Thoracic aorta (tissue), 2 donors: ENCODE results near the gene ISY1. TPM values are rescaled to one million over a fixed set of nuclear protein-coding genes. Genes with fewer than 3 reads are reported as not detected.
"Not testable (repeated sequence)": the region's sequence is repeated elsewhere in the genome, so short reads cannot be mapped to it uniquely, and the experiment has no call there.

ENCODE experiments used
- ATAC-seq: fragments of 150-250 bp; one replicate; pipeline ENCODE4 v1.8.0; 2017; ENCODE audit warnings: low read depth; ENCODE audit not compliant: insufficient number of reproducible peaks, low FRiP score
- DNase-seq: peaks from one replicate; pipeline ENCODE4 v3.0.0-alpha.2; 2020; ENCODE audit warnings: low spot score
- H3K27ac ChIP-seq, 2 donors: fragments of 200-600 bp; sonication (generic); 1 replicate in 1 of 2; 2 replicates in 1 of 2; pipeline ENCODE4 v1.5.1; 2016; ENCODE audit warnings: mild to moderate bottlenecking in 2 of 2, moderate library complexity in 2 of 2
- H3K27me3 ChIP-seq: fragments of 200-600 bp; sonication (generic); replicated peaks from 2 replicates; pipeline ENCODE4 v1.6.0; 2016; ENCODE audit warnings: mild to moderate bottlenecking; ENCODE audit not compliant: insufficient read depth
- H3K36me3 ChIP-seq: fragments of 200-600 bp; sonication (generic); one replicate; pipeline ENCODE4 v1.5.1; 2016
- H3K4me1 ChIP-seq, 2 donors: fragments of 200-600 bp; sonication (generic); 1 replicate in 1 of 2; 2 replicates in 1 of 2; pipeline versions ENCODE4 v1.5.1 to v1.6.0; 2016; ENCODE audit warnings: low read depth in 2 of 2, mild to moderate bottlenecking in 1 of 2; ENCODE audit not compliant: control insufficient read depth in 1 of 2
- H3K4me3 ChIP-seq: fragments of 200-600 bp; sonication (generic); 2 replicates; pipeline ENCODE4 v1.5.1; 2016; ENCODE audit warnings: mild to moderate bottlenecking
- H3K9me3 ChIP-seq: fragments of 200-600 bp; sonication (generic); 2 replicates; pipeline ENCODE4 v1.5.1; 2016
- CTCF ChIP-seq: fragments of 200-600 bp; sonication (generic); IDR thresholded peaks from one replicate; pipeline ENCODE4 v1.5.1; 2019; ENCODE audit warnings: antibody characterized with exemption
- total RNA-seq, 2 donors: library from RNA; depleted of rRNA; stranded (reverse); fragments of >200 nt; gene quantifications; one replicate each; pipeline versions ENCODE4 v1.1.0 to v1.2.3, GENCODE V29; 2016

Gene ISY1
- total RNA-seq, 2 donors from 2014 or later, result 7.7 to 16.4 TPM

DNA sequence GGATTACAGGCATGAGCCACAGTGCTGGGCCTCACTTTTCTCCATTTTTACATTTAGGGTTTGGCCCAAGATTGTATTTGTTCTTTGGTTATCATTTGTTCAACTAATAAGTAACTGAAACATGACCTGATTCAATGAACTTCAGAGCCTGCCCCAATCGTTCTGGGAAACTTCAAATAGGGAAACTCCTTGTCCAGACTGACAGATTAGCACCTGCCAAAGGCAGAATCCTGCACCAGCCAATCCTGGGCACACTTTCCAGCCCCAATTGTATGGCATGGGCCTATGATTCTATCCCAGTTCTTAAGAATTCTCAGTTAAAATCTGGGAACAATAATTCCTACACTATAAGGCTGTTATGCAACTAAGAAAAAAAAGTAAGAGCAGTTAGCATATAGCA lies 21.0 kb downstream of the ISY1 start:
- H3K36me3 ChIP-seq, result peaks cover 46% of the 10 kb centered on the region
- DNase-seq, result no peak
- H3K4me3 ChIP-seq, result no peak overlapping the region
- no peak for ATAC-seq
- H3K9me3 ChIP-seq, result no peaks in the 10 kb centered on the region
- no peak for TF ChIP-seq CTCF
- no peaks in the 10 kb centered on the region for H3K4me1 ChIP-seq
- H3K27ac ChIP-seq, result no peak overlapping the region
- H3K27me3 ChIP-seq, result no peaks in the 10 kb centered on the region

DNA sequence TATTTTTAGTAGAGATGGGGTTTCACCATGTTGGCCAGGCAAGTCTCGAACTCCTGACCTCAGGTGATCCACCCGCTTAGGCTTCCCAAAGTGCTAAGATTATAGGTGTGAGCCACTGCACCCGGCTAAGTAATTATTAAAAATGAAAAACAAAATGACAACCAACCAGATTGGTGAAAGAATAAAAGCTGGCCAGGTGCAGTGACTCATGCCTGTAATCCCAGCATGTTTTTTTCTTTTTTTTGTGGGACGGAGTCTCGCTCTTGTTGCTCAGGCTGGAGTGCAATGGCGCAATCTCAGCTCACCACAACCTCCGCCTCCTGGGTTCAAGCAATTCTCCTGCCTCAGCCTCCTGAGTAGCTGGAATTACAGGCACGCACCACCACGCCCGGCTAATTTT lies 24.6 kb downstream of the ISY1 start:
- not testable (repeated sequence) for H3K27me3 ChIP-seq, ATAC-seq, DNase-seq, H3K9me3 ChIP-seq, H3K4me3 ChIP-seq, H3K4me1 ChIP-seq, H3K27ac ChIP-seq
- H3K36me3 ChIP-seq, result peaks cover 65% of the 10 kb centered on the region

GRCh38 chr3:129132097-129132866 lies 28.6 kb downstream of the ISY1 start:
- no peaks in the 10 kb centered on the region for H3K9me3 ChIP-seq
- no peak overlapping the region for H3K27ac ChIP-seq
- no peak for ATAC-seq
- no peaks in the 10 kb centered on the region for H3K4me1 ChIP-seq
- no peak for TF ChIP-seq CTCF
- no peak for DNase-seq
- H3K4me3 ChIP-seq, result no peak overlapping the region
- H3K36me3 ChIP-seq, result peaks cover 70% of the 10 kb centered on the region
- no peaks in the 10 kb centered on the region for H3K27me3 ChIP-seq

DNA sequence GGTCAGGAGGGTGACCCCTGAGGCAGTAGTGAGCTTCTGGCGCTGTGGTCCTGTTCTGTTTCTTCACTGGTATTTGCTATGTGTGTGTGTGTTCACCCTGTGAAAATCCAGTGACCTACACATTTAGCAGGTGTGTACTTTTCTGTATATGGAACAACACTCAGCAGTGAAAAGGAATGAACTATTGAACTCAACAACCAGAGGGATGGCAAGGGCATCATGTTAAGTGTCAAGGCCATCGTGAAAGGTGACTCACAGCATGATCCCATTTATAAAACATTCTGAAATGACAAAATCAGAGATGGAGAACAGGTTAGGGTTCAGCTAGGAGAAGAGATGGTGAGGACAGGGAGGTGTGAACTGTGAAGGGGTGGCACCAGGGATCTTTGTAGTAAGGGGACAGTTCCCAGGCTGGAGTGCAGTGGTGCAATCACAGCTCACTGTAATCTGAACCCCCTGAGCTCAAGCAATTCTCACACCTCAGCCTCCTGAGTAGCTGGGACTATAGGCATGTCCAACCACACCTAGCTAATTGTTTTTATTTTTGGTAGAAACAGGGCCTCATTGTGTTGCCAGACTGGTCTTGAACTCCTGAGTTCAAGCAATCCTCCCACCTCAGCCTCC lies 29.3 kb downstream of the ISY1 start:
- Histone ChIP-seq H3K27ac (no peak overlapping the region), H3K36me3 (peaks cover 66% of the 10 kb centered on the region), H3K9me3 (no peaks in the 10 kb centered on the region), H3K4me3 (no peak overlapping the region), H3K27me3 (no peaks in the 10 kb centered on the region), H3K4me1 (no peaks in the 10 kb centered on the region)
- no peak for ATAC-seq
- TF ChIP-seq CTCF, result no peak
- no peak for DNase-seq

GRCh38 chr3:129130291-129130813 lies 30.5 kb downstream of the ISY1 start:
- Histone ChIP-seq H3K27ac (no peak overlapping the region), H3K4me1 (no peaks in the 10 kb centered on the region), H3K9me3 (no peaks in the 10 kb centered on the region), H3K4me3 (no peak overlapping the region), H3K36me3 (peaks cover 66% of the 10 kb centered on the region), H3K27me3 (no peaks in the 10 kb centered on the region)
- ATAC-seq (no peak), DNase-seq (no peak)
- no peak for TF ChIP-seq CTCF
